Immature natural killer cell (primary cell): ENCODE data around the gene MSL3. TPM values are rescaled to one million over a fixed set of nuclear protein-coding genes. Genes with fewer than 3 reads are reported as not detected.

Experiments
- DNase-seq, 3 donors: peaks; one replicate each; pipeline ENCODE4 v3.0.0; 2022; ENCODE audit warnings: mixed read lengths in 1 of 3
- H3K27ac Mint-ChIP-seq, 6 donors: one replicate each; pipeline ENCODE4 v1.8.0; 2020; ENCODE audit warnings: mixed read lengths in 6 of 6, mild to moderate bottlenecking in 5 of 6, inconsistent platforms in 4 of 6, moderate library complexity in 3 of 6
- H3K27me3 Mint-ChIP-seq, 3 donors: one replicate each; pipeline ENCODE4 v1.8.0; 2020 to 2021; ENCODE audit warnings: low read depth in 3 of 3, mild to moderate bottlenecking in 3 of 3, mixed read lengths in 3 of 3, moderate library complexity in 3 of 3, inconsistent platforms in 1 of 3
- H3K36me3 Mint-ChIP-seq, 3 donors: one replicate each; pipeline ENCODE4 v1.8.0; 2020; ENCODE audit warnings: mixed read lengths in 3 of 3, inconsistent platforms in 2 of 3, mild to moderate bottlenecking in 2 of 3
- H3K4me1 Mint-ChIP-seq, 2 donors: one replicate each; pipeline ENCODE4 v1.8.0; 2020; ENCODE audit warnings: inconsistent platforms in 2 of 2, mild to moderate bottlenecking in 2 of 2, mixed read lengths in 2 of 2, moderate library complexity in 1 of 2
- H3K4me3 Mint-ChIP-seq, 5 donors: one replicate each; pipeline ENCODE4 v1.8.0; 2020; ENCODE audit warnings: mild to moderate bottlenecking in 5 of 5, mixed read lengths in 5 of 5, inconsistent platforms in 3 of 5, moderate library complexity in 3 of 5
- H3K9me3 Mint-ChIP-seq, 6 donors: one replicate each; pipeline ENCODE4 v1.8.0; 2020; ENCODE audit warnings: mild to moderate bottlenecking in 6 of 6, mixed read lengths in 6 of 6, inconsistent platforms in 4 of 6, moderate library complexity in 3 of 6
- polyA plus RNA-seq, 3 donors: library from polyadenylated mRNA; unstranded; fragments of 300-500 nt; fragmentation: Illumina TruSeq; gene quantifications; one replicate each; pipeline ENCODE4 v1.2.3, GENCODE V29; 2021

MSL3 gene, protein sequence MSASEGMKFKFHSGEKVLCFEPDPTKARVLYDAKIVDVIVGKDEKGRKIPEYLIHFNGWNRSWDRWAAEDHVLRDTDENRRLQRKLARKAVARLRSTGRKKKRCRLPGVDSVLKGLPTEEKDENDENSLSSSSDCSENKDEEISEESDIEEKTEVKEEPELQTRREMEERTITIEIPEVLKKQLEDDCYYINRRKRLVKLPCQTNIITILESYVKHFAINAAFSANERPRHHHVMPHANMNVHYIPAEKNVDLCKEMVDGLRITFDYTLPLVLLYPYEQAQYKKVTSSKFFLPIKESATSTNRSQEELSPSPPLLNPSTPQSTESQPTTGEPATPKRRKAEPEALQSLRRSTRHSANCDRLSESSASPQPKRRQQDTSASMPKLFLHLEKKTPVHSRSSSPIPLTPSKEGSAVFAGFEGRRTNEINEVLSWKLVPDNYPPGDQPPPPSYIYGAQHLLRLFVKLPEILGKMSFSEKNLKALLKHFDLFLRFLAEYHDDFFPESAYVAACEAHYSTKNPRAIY
- polyA plus RNA-seq, result 10 to 100 TPM; 40.5 to 47.8 (median 41.0) TPM

GRCh38 chrX:11757719-11758399, at the start of gene MSL3:
Gene MSL3, plus strand, starts transcription at chrX:11758237. Its CDS starts 27 bp downstream, at chrX:11758264.
- peaks cover 7 to 21% (median 16%) of the 10 kb centered on the region in 3 donors for H3K27me3 Mint-ChIP-seq
- no peaks in the 10 kb centered on the region for H3K9me3 Mint-ChIP-seq
- peak within 1 kb of the TSS; percentile 91 to 96 (median 92) for H3K27ac Mint-ChIP-seq
- H3K36me3 Mint-ChIP-seq, result peaks cover 0 to 15% (median 0%) of the 10 kb centered on the region in 3 donors
- H3K4me3 Mint-ChIP-seq, result peak within 1 kb of the TSS; percentile 87 to 99 (median 91)
- H3K4me1 Mint-ChIP-seq, result peaks cover 17 to 22% of the 10 kb centered on the region in 2 donors
- DNase-seq, result peak in 2 of 3 donors; percentile 58 to 66

- Mint-ChIP-seq H3K4me3 (no peak overlapping the region), H3K27ac (no peak overlapping the region), H3K27me3 (peaks cover 0 to 5% (median 5%) of the 10 kb centered on the region in 3 donors), H3K9me3 (no peaks in the 10 kb centered on the region), H3K4me1 (no peaks in the 10 kb centered on the region), H3K36me3 (no peaks in the 10 kb centered on the region)
- no peak for DNase-seq
Observed at GRCh38 chrX:11722304-11722703, 35.7 kb upstream of the MSL3 start.

DNA sequence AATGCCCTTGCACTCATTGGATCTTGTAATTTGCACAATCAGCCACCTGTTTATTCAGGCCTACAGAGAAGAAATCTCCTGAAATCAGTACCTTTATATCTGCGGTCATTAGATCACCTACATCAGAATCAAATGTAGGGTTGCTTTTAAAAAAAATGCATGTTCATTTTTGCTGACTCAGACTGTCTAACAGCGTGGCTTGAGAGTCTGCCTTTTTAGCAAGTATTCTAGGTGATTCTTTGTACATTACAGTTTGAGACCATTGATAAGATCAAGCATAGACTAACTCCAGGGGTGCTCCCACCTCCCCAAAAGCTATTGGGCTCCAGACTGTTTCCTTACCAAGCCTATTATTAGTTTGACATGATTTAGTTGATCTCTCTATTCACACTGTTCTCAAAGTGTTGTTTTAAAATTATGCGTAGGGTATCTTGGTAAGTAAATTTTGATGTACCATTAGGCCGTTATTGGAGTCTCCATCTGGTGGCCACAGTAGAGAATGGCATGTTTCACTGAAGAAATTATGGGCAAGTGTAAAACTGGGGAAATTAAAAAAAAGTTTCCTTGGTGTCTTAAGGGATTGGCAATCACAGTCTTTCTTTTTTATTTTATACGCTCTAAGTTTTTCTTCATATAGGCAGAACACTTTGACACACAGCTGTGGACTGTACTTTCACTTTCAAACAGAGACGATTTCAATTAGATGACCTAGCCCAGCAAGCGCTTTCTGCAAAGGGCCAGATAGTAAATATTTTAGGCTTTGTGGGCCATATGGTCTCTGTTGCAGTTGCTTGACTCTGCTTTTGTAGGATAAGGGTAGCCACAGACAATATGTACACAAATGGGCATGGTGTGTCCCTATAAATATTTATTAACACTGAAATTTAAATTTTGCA, 33.7 kb upstream of the MSL3 start:
- no peak overlapping the region for H3K27ac Mint-ChIP-seq
- H3K27me3 Mint-ChIP-seq, result peaks cover 0 to 5% (median 4%) of the 10 kb centered on the region in 3 donors
- no peaks in the 10 kb centered on the region for H3K9me3 Mint-ChIP-seq
- H3K4me1 Mint-ChIP-seq, result no peaks in the 10 kb centered on the region
- H3K36me3 Mint-ChIP-seq, result no peaks in the 10 kb centered on the region
- H3K4me3 Mint-ChIP-seq, result no peak overlapping the region
- peak in 2 of 3 donors; percentile 2 to 5 for DNase-seq

GRCh38 chrX:11725631-11726442, 32.2 kb upstream of the MSL3 start:
- Mint-ChIP-seq H3K4me3 (no peak overlapping the region), H3K9me3 (no peaks in the 10 kb centered on the region), H3K36me3 (no peaks in the 10 kb centered on the region), H3K27ac (peak overlapping the region in 1 of 6 donors; percentile 45), H3K4me1 (no peaks in the 10 kb centered on the region), H3K27me3 (peaks cover 0 to 9% (median 8%) of the 10 kb centered on the region in 3 donors)
- no peak for DNase-seq

GRCh38 chrX:11728556-11728955, 29.5 kb upstream of the MSL3 start:
- no peak for DNase-seq
- no peaks in the 10 kb centered on the region for H3K4me1 Mint-ChIP-seq
- no peak overlapping the region for H3K27ac Mint-ChIP-seq
- no peaks in the 10 kb centered on the region for H3K36me3 Mint-ChIP-seq
- no peak overlapping the region for H3K4me3 Mint-ChIP-seq
- no peaks in the 10 kb centered on the region for H3K9me3 Mint-ChIP-seq
- H3K27me3 Mint-ChIP-seq, result peaks cover 0 to 11% (median 9%) of the 10 kb centered on the region in 3 donors

DNA sequence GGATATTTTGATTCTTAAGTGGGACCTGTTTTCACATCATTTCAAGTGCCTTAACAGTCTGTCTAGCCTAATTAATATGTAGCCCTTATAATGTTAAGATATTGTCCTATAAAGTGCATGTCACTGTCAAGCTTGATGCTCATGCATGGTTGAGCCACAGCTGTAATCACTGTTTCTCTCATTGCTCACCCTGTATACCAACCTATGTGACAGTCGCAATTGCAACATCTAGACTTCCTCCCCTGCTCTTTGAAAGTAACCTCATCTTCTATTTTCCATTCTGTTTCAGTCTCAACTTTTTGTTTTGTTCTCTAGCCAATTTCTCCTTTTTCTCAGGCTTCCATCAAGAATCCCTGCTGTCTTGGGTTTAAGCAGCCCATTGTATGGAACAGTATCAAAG, 24.4 kb upstream of the MSL3 start:
- no peak overlapping the region for H3K27ac Mint-ChIP-seq
- peaks cover 0 to 17% (median 7%) of the 10 kb centered on the region in 3 donors for H3K27me3 Mint-ChIP-seq
- DNase-seq, result no peak
- no peaks in the 10 kb centered on the region for H3K36me3 Mint-ChIP-seq
- no peaks in the 10 kb centered on the region for H3K4me1 Mint-ChIP-seq
- H3K4me3 Mint-ChIP-seq, result no peak overlapping the region
- H3K9me3 Mint-ChIP-seq, result peaks cover 0 to 5% (median 0%) of the 10 kb centered on the region in 6 donors

DNA sequence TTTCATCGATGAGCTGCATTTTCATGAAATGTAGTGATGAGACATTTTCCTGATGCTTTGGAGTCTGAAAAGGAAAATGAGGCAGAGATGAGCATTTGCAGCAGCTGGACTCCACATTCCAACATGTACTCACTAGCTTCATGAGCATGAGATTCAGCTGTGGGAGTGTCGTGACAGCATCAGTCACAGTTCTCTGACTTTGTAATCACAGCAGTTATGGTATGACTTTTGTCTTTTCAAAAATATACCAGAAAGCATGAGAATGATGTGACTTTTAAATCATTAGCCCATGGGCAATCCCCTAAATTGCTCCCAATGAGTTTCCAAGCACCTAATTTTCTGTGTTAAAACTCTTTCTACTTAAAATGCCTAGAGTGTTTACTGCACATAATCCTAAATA, 18.3 kb upstream of the MSL3 start:
- H3K27me3 Mint-ChIP-seq, result peaks cover 6 to 25% (median 6%) of the 10 kb centered on the region in 3 donors
- H3K4me3 Mint-ChIP-seq, result no peak overlapping the region
- no peak for DNase-seq
- no peak overlapping the region for H3K27ac Mint-ChIP-seq
- no peaks in the 10 kb centered on the region for H3K36me3 Mint-ChIP-seq
- H3K4me1 Mint-ChIP-seq, result no peaks in the 10 kb centered on the region
- peaks cover 0 to 7% (median 0%) of the 10 kb centered on the region in 6 donors for H3K9me3 Mint-ChIP-seq

GRCh38 chrX:11740794-11741193, 17.2 kb upstream of the MSL3 start:
- no peaks in the 10 kb centered on the region for H3K4me1 Mint-ChIP-seq

GRCh38 chrX:11741574-11741973, 16.5 kb upstream of the MSL3 start:
- Mint-ChIP-seq H3K27ac (no peak overlapping the region), H3K9me3 (peaks cover 0 to 7% (median 0%) of the 10 kb centered on the region in 6 donors), H3K27me3 (peaks cover 6 to 29% (median 6%) of the 10 kb centered on the region in 3 donors)

More at GRCh38 chrX:11740794-11741193, 17.2 kb upstream of the MSL3 start:
- H3K36me3 Mint-ChIP-seq, result no peaks in the 10 kb centered on the region
- peaks cover 6 to 29% (median 6%) of the 10 kb centered on the region in 3 donors for H3K27me3 Mint-ChIP-seq
- H3K9me3 Mint-ChIP-seq, result peaks cover 0 to 7% (median 0%) of the 10 kb centered on the region in 6 donors
- H3K4me3 Mint-ChIP-seq, result no peak overlapping the region
- no peak for DNase-seq
- no peak overlapping the region for H3K27ac Mint-ChIP-seq

DNA sequence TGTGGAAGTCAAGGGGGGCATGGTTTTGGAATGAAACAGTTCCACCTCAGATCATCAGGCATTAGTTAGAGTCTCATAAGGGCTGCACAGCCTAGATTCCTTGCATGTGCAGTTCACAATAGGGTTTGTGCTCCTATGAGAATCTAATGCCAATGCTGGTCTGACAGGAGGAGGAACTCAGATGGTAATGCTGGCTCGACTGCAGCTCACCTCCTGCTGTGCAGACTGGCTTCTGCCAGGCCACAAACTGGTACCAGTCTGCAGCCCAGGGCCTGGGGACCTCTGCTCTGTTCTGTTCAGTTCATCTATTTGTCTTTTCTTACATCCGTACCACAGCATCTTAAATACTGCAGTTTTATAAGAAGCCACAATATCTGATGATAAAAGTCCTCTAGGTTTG, 12.2 kb upstream of the MSL3 start:
- Mint-ChIP-seq H3K9me3 (no peaks in the 10 kb centered on the region), H3K36me3 (no peaks in the 10 kb centered on the region), H3K4me1 (no peaks in the 10 kb centered on the region), H3K27ac (no peak overlapping the region), H3K4me3 (no peak overlapping the region), H3K27me3 (peaks cover 2 to 13% (median 7%) of the 10 kb centered on the region in 3 donors)
- no peak for DNase-seq

More at GRCh38 chrX:11741574-11741973, 16.5 kb upstream of the MSL3 start:
- H3K4me3 Mint-ChIP-seq, result no peak overlapping the region
- H3K4me1 Mint-ChIP-seq, result no peaks in the 10 kb centered on the region
- no peak for DNase-seq
- no peaks in the 10 kb centered on the region for H3K36me3 Mint-ChIP-seq

GRCh38 chrX:11750046-11750445, 8.0 kb upstream of the MSL3 start:
- Mint-ChIP-seq H3K4me1 (no peaks in the 10 kb centered on the region), H3K9me3 (no peaks in the 10 kb centered on the region), H3K36me3 (no peaks in the 10 kb centered on the region), H3K27ac (no peak overlapping the region), H3K4me3 (no peak overlapping the region), H3K27me3 (peaks cover 4 to 8% (median 5%) of the 10 kb centered on the region in 3 donors)
- no peak for DNase-seq

GRCh38 chrX:11750694-11751093, 7.3 kb upstream of the MSL3 start:
- no peak for DNase-seq
- Mint-ChIP-seq H3K27me3 (peaks cover 3 to 8% (median 5%) of the 10 kb centered on the region in 3 donors), H3K27ac (no peak overlapping the region), H3K9me3 (no peaks in the 10 kb centered on the region), H3K4me3 (no peak overlapping the region), H3K36me3 (no peaks in the 10 kb centered on the region), H3K4me1 (no peaks in the 10 kb centered on the region)
